Measurements from ENCODE around the gene LINGO1.

Gene LINGO1

GRCh38 chr15:77569729-77570125, 63.0 kb downstream of the LINGO1 start:
- DNase-seq (ENCODE audit: low spot score), result no peak

GRCh38 chr15:77568973-77569728, 63.6 kb downstream of the LINGO1 start:
- DNase-seq (ENCODE audit: low spot score), result no peak

- no peak for DNase-seq (ENCODE audit: low spot score)
These were observed 64.4 kb downstream of the LINGO1 start for GRCh38 chr15:77568014-77568972.

GRCh38 chr15:77567202-77567601, 65.5 kb downstream of the LINGO1 start:
- no peak for DNase-seq (ENCODE audit: low spot score)

- no peak for DNase-seq (ENCODE audit: low spot score)
These were observed 66.6 kb downstream of the LINGO1 start for GRCh38 chr15:77566092-77566491.

- no peak for DNase-seq (ENCODE audit: low spot score)
These were observed 67.3 kb downstream of the LINGO1 start for GRCh38 chr15:77565378-77565915.

GRCh38 chr15:77564938-77565337, 67.8 kb downstream of the LINGO1 start:
- DNase-seq (ENCODE audit: low spot score), result no peak

- no peak for DNase-seq (ENCODE audit: low spot score)
These were observed 68.4 kb downstream of the LINGO1 start for GRCh38 chr15:77564341-77564740.

GRCh38 chr15:77563623-77564156, 69.0 kb downstream of the LINGO1 start:
- no peak for DNase-seq (ENCODE audit: low spot score)
